ENCODE measurements around the gene TBL1Y.
"Not testable (repeated sequence)": the region's sequence is repeated elsewhere in the genome, so short reads cannot be mapped to it uniquely, and the experiment has no call there.

Gene TBL1Y

DNA sequence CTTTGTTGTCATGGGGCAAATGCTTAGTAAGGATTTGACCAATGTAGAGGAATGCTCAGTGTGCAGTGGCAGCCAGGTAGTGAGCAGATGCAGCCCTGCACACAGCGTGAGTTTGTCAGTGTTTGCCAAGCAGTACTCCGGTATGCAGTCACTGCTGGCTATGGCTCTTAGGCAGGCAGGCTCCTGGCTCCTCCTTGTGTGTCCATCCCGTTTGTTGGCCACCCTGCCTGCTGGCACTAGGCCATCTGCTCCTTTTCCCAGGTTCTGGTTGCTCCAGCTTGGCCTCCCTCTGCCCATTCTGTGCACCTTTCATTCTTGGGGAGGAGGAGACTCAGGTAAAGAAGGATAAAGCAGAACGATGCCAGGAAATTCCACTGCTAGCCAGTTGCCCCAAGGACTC lies 106.0 kb downstream of the TBL1Y start:
- TF ChIP-seq CTCF (IDR thresholded peaks at IDR 0.05; ENCODE audit: low read depth, low read length) = no peak
- H3K4me3 ChIP-seq (ENCODE audit: low read depth, low read length) = no peak overlapping the region

DNA sequence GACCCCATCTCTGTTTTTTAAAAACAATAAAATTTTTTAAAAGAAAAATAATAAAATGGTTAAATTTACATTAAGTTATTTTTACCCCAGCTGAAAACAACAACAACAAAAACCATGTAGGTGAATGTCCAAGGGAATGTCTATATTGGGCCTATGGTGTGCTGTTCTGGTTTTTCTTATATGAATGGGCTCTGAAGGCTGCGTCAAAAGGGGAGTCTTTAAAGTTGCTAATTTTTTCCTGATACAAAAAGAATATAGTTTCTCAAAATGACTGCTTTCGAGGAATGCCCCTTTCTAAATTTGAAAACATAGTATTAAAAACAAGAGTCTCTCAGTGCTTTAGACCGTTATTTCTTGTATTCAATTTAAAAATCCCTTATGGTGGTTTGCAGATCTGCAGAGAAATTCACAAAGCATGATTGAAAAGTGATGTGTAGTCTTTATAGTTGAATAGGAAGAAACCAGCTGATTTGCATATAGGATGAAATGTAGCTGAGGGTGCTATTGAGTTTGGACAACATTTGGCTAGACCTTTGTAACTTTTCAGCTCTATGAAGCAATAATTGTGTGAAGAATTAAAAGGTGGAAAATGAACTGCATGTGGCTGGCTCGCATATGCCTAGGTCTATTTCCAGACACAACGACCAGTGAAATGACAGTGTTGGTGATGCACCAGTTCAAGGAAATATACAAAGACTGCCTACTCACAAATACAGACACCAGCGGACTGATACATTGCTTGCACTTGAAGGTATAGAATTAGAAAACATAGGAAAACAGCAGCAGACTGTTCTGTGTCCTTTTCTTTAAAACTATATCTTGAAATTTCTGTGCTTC lies 107.0 kb downstream of the TBL1Y start:
- TF ChIP-seq CTCF (IDR thresholded peaks at IDR 0.05; ENCODE audit: low read depth, low read length) = no peak
- no peak overlapping the region for H3K4me3 ChIP-seq (ENCODE audit: low read depth, low read length)

- H3K4me3 ChIP-seq (ENCODE audit: low read depth, low read length) = no peak overlapping the region
- TF ChIP-seq CTCF (IDR thresholded peaks at IDR 0.05; ENCODE audit: low read depth, low read length) = no peak
Observed at GRCh38 chrY:7039037-7039436, 128.5 kb downstream of the TBL1Y start.

DNA sequence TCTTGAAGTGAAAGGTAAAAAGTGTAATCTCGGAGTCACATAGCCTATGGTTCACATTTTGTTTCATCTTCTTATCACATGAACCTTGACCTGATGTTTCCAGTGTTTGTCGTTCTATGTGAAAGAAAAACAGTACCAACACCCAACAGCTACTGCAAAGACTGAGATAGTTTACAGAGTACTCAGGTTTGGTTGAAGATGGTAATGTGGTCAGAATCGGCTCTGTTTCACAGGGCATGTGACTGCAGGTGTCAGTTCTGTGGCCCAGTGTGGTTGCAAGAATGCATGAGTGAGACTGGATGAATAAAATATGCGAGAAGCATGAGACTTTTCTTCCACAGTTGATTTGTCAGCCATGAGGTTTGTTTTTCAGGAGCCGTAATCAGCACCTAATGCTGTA lies 130.2 kb downstream of the TBL1Y start:
- no peak overlapping the region for H3K4me3 ChIP-seq (ENCODE audit: low read depth, low read length)
- TF ChIP-seq CTCF (IDR thresholded peaks at IDR 0.05; ENCODE audit: low read depth, low read length) = no peak

DNA sequence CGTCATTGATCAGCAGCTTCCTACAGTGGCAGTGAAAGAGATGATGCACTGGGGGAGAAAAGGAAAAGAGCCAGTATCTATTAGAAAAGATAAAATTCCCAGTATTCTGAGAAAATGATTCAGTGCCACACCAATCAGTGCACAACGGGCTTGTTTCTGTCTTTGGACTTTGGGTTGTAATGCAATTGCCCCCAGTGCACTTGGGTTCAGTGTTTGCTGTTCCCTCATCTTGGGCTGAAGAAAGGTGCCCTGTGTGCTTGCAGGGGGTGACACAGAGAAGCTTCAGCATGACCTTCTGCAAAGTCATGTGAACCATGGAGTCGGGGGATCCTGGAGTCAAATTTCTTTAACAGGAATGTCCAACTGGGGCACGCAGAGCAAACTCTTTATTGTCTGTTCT lies 131.5 kb downstream of the TBL1Y start:
- no peak for TF ChIP-seq CTCF (IDR thresholded peaks at IDR 0.05; ENCODE audit: low read depth, low read length)
- H3K4me3 ChIP-seq (ENCODE audit: low read depth, low read length) = no peak overlapping the region

- H3K4me3 ChIP-seq (ENCODE audit: low read depth, low read length) = not testable (repeated sequence)
Observed at GRCh38 chrY:7052461-7052860, 142.0 kb downstream of the TBL1Y start.

DNA sequence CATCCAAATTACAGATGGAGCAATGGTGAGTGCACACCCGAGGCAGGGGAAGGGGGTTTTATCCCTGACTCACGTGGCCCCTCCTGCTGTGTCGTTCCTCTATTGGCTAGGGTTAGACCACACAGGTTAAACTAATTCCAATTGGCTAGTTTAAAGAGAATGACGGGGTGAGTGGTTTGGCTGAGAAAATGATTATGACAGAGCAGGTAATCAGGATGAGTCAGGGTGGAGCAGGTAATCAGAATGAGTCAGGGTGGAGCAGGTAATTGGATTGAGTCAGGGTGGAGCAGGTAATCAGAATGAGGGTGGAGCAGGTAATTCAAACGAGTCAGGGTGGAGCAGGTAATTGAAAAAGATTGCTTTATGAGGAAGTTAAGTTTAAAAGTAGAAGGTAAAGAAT lies 146.4 kb downstream of the TBL1Y start:
- H3K4me3 ChIP-seq (ENCODE audit: low read depth, low read length) = no peak overlapping the region
- TF ChIP-seq CTCF (IDR thresholded peaks at IDR 0.05; ENCODE audit: low read depth, low read length) = no peak

DNA sequence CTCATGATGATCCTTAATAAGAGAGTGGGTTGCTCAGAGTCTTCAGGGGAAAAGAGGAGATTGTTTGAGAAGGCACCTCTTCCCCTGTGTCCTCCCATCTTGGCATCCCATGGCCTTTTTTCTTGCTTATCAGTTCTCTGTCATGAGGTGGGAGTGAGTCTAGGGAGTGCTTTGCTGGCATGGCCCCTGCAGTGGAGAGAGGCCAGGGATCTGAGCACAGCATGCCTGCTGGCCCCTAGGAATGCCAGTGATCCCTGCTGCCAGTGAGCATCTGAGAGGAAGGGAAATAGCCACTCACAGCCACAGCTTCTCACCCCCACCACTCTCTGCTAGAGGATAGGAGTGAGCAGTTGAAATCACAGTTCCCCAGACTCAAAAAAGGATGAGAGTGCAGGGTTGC lies 168.2 kb downstream of the TBL1Y start:
- no peak overlapping the region for H3K4me3 ChIP-seq (ENCODE audit: low read depth, low read length)
- no peak for TF ChIP-seq CTCF (IDR thresholded peaks at IDR 0.05; ENCODE audit: low read depth, low read length)

- H3K4me3 ChIP-seq (ENCODE audit: low read depth, low read length) = not testable (repeated sequence)
Observed at GRCh38 chrY:7080548-7080947, 170.1 kb downstream of the TBL1Y start.

All from WI38 (cell line).